Measurements from ENCODE around the gene ARHGAP44. TPM values are rescaled to one million over a fixed set of nuclear protein-coding genes. Genes with fewer than 3 reads are reported as not detected.

ARHGAP44 gene, protein sequence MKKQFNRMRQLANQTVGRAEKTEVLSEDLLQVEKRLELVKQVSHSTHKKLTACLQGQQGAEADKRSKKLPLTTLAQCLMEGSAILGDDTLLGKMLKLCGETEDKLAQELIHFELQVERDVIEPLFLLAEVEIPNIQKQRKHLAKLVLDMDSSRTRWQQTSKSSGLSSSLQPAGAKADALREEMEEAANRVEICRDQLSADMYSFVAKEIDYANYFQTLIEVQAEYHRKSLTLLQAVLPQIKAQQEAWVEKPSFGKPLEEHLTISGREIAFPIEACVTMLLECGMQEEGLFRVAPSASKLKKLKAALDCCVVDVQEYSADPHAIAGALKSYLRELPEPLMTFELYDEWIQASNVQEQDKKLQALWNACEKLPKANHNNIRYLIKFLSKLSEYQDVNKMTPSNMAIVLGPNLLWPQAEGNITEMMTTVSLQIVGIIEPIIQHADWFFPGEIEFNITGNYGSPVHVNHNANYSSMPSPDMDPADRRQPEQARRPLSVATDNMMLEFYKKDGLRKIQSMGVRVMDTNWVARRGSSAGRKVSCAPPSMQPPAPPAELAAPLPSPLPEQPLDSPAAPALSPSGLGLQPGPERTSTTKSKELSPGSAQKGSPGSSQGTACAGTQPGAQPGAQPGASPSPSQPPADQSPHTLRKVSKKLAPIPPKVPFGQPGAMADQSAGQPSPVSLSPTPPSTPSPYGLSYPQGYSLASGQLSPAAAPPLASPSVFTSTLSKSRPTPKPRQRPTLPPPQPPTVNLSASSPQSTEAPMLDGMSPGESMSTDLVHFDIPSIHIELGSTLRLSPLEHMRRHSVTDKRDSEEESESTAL
- 8.3 TPM for total RNA-seq
- long read RNA-seq, full-length matches to known transcripts: 1 of 10 reads
- long read RNA-seq, partial matches to known transcripts: 5 of 10 reads
- long read RNA-seq, other reads (novel, unspliced or antisense): 4 of 10 reads

DNA sequence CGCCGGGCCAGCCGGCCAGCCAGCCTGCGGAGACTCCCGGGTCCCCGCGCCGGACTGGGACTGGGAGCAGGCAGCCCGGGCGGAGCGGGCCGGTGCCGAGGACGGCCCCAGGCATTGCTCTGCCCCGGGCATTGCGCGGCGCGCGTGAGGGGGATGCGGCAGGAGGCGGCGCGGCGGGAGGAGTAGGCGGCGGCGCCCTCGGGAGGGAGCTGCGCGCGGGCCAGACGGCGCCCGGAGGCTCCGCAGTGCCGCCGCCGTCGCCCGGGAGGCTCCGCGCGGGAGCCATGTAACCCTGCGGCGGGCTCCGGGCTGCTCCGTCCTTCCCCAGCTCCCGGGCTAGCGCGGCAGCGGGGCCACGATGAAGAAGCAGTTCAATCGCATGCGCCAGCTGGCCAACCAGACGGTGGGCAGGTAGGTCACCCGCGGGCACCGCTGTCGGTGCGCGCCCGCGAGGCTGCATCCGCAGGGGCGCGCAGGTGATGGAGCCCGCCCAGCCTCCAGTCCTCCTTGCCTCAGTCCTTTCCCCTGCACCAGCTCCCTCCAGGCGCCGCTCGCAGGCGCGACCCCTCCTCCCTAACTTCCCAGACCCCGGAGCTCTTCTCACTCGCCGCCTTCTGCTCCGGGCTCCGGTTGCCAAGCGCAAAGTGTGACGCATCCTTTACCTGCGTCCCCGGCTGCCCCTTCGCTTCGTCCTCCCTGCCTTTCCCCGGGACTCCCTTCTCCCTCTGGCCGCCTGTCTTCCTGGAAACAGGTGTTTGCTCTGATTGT is at the start of gene ARHGAP44:
ARHGAP44 (plus strand) TSS at position 18 of the 768 bp plus-strand sequence; CDS start at position 359, 341 bp downstream.
- intact Hi-C loops (cut with DNase I): no loop called here
- DNase-seq (ENCODE audit: low spot score): no peak

DNA sequence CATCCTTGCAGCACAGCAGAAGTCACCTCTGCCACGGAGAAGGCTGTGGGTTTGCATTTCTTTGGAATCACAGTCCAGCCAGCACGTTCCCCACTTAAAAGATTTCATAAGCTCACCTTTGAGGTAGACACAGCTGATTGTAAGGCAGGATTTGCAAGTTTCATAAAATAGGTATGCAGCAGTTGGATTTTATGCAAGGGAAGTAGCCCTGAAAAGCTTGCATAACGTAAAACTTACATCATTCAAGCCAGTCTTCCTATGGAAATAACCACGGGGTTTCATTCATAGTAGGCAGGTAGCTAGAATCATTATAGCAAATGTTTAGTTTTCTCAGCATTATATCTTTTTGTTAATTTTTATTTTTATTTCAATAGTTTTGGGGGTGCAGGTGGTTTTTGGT is 49.8 kb upstream of the ARHGAP44 start:
- intact Hi-C loops (cut with DNase I): loop anchor here (10.0 kb wide), 1 partner anchor 375 kb away; no protein-coding TSS in a partner anchor
- DNase-seq (ENCODE audit: low spot score): no peak

DNA sequence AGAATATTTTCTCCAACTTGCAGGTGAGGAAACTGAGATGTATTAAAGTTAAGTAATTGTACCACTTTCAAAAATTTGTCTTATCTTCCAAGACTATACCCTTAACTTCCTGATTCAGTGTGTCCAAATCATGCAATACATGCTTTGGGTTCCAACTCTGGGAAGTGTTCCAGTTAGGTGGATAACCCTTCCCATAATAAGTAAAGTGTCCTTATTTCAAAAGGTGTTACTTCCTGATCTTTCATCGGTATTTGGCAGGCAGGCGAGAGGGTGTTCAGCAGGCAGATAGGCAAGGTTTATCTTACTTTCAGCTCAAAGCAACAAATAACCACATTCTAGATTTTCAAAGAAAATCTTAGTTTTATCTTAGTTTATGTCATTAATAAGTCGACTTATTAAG is 46.3 kb upstream of the ARHGAP44 start:
- intact Hi-C loops (cut with DNase I): loop anchor here (2.0 to 5.0 kb wide), 3 partner anchors 72 to 486 kb away; no protein-coding TSS in a partner anchor
- DNase-seq (ENCODE audit: low spot score): no peak

DNA sequence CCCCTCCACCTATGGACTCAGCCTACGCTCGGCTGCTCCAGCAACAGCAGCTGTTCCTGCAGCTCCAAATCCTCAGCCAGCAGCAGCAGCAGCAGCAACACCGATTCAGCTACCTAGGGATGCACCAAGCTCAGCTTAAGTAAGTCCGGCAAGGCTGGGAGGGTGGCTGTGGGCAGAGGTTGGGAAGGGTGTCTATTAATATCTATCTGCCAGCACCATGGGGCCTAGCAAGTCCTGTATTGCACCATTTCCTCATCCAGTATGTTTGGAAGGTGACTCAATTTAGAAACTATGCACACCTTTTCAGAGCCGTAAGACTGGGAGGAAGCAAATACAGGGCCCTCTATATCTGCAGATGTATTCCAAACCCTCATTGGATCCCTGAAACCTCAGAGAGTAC is 45.0 kb upstream of the ARHGAP44 start:
- peak; percentile 84 for DNase-seq (ENCODE audit: low spot score)
- intact Hi-C loops (cut with DNase I): loop anchor here (5.0 kb wide), 2 partner anchors 197 to 487 kb away; no protein-coding TSS in a partner anchor

DNA sequence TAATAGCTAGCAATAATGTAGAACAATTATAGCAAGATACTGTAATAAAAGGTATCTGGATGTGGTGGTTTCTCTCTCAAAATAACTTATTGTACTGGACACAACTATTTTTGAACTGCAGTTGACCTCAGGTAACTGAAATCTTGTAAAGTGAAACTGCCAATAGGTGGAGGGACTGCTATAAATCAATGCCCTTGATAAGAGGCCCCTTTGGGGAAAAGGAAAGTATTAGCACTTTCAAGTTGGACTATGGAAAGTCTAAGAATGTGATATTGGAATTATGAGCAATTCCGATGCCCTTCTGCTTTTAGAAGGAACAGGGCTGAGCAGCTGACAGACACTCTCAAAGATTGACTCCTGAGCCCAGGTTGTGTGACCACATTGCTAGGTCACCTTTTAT is 44.5 kb upstream of the ARHGAP44 start:
- intact Hi-C loops (cut with DNase I): loop anchor here (5.0 kb wide), 2 partner anchors 197 to 487 kb away; no protein-coding TSS in a partner anchor
- DNase-seq (ENCODE audit: low spot score): no peak

DNA sequence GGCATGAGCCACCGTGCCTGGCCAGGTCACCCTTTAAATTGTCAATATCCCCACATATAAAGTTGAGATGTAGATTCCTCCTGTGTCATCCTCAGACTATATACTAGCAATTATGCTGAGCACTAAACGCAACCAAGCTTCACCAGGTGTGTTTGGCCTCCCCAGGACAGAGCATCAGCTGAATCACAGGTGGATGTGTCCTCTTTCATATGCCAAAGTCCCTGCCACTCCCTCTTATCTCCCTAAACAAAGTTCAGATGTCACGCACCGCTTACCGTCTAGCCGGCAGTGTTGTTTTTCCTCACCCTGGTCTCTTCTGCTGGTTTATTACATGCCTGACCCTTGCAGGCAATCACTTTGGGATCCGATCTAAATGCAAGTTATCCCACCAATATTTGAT is 43.8 kb upstream of the ARHGAP44 start:
- intact Hi-C loops (cut with DNase I): no loop called here
- no peak for DNase-seq (ENCODE audit: low spot score)

DNA sequence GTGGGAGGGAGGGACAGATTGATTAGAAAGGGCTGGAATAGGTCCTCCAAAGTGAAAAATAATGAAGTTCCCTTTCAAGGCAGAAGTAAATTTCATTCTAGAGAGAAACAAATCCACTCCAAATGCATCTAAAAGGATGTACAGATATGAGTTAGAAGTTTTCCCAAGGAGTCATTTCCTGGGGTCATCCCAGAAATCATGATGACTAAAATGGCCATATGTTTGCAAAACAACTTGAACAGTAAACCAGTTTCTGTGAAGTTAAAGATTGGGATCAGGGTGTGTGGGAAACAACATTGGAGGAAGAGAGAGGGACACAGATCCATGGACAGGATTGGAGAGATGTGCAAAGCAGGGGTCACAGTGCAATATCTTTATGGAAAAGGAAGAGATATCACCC is 32.5 kb upstream of the ARHGAP44 start:
- DNase-seq (ENCODE audit: low spot score): no peak
- intact Hi-C loops (cut with DNase I): no loop called here

DNA sequence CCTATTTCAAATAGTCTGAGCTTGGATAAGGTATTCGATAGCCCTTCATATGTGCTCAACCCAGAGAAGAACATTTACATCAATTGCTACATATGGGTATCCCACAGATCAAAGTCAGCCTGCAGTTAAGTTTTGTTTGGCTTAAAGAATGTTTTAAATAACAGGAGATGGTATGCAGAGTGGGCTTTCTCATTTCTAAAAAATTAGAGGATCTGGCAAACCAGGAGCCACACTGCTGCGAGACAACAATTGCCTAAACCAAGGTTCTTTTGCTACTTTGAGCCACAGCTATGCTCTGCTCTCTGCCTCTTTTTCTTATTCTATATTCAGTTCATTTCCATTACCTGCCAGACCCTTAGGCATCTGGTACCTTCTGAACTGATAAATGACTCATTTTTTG is 30.2 kb upstream of the ARHGAP44 start:
- intact Hi-C loops (cut with DNase I): no loop called here
- DNase-seq (ENCODE audit: low spot score): no peak

DNA sequence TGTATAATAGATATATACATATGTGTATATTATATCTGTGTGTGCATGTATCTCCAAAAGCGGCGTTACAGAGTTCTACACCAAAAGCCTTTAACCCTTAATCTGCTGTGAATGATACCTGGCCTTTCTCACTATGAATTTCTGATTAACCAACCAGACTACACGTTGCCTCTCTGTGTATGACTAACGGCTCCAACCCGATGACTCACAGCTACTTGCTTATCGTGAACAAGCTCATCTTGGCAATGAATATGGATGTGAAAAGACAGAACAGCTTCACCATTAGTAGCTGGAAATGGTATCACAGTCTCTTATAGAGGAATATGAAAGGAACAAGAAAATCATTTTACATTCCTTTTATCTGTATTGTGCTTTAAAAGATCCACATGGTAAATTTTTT is 23.8 kb upstream of the ARHGAP44 start:
- DNase-seq (ENCODE audit: low spot score): no peak
- intact Hi-C loops (cut with DNase I): loop anchor here (10.0 kb wide), 1 partner anchor 219 kb away; no protein-coding TSS in a partner anchor

DNA sequence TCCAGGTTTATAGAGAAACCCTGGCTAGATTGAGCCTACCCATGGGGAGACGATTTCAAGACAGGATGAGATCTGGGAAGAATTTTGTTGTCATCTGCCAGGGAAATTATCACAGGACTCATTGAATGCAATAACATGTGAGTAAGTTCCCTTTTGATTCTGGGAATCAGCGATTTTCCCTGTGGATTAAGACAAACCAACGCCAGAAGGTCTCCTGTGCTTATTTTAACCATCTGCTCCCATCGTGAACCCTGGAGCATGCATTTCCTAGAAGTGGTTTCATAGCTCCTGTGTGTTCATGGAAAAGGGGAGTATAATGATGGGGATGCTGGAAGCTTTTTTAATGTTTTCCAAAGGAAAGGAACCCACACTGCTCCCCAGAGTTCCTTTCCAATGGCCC is 21.0 kb upstream of the ARHGAP44 start:
- intact Hi-C loops (cut with DNase I): loop anchor here (10.0 kb wide), 1 partner anchor 217 kb away; no protein-coding TSS in a partner anchor
- DNase-seq (ENCODE audit: low spot score): no peak

DNA sequence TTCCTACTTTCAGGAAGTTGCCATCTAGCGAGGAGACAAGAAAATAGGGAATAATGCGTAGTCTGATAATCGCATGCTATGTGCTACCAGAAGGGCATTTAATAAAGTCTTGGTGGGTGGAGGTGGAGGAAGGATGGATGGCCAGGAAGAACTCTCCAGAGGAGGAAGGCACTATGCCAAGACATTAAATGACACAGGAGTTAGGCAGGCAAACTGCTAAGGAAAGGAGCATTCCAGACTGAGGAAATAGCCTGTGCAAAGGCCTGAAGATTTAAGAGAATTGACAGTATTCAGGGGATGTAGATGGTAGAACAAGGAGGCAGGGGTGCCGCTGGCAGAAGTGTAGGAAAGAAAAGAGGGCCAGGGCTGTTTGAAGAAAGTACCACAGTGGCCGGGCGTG is 19.3 kb upstream of the ARHGAP44 start:
- no peak for DNase-seq (ENCODE audit: low spot score)
- intact Hi-C loops (cut with DNase I): loop anchor here (10.0 kb wide), 1 partner anchor 215 kb away; no protein-coding TSS in a partner anchor

DNA sequence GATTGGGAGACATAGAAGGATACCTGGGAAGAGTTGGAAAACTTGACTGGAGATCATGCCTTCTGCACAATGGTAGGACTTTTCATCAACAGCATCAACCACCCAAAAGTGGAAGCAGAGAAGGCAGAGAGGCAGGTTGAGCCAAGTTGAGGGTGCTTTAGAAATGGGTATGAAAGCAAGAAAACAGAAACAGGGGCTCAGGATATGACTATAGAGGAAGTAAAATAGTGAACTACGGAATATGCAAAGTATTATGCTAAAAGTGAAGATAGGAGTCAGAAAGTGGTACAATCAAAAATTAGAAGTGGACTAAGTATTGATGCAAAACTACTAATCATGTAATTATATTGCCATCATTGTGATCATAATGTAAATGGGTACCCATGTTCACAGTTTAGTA is 16.1 kb upstream of the ARHGAP44 start:
- intact Hi-C loops (cut with DNase I): no loop called here

DNA sequence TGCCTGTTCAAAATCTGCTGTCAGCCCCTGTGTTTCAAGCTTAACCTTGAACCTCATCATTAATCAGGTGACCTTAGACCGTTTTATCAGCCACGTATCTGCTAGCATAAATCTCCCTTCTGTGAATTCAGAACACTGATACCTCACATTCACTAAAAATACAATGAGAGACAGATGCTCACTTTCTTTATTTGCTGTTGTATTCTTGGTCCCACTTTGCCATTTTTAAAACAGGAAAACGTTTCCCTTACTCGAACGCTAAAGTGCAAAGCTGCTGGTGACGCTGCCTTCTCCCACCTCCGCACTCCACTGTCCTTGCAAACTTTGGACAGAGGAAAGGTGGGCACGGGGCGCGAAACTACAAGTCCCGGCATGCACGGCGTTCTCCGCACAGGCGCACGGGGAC is 220 bp upstream of the ARHGAP44 start:
- intact Hi-C loops (cut with DNase I): no loop called here
- no peak for DNase-seq (ENCODE audit: low spot score)

More for the DNA sequence above, 16.1 kb upstream of the ARHGAP44 start:
- no peak for DNase-seq (ENCODE audit: low spot score)

DNA sequence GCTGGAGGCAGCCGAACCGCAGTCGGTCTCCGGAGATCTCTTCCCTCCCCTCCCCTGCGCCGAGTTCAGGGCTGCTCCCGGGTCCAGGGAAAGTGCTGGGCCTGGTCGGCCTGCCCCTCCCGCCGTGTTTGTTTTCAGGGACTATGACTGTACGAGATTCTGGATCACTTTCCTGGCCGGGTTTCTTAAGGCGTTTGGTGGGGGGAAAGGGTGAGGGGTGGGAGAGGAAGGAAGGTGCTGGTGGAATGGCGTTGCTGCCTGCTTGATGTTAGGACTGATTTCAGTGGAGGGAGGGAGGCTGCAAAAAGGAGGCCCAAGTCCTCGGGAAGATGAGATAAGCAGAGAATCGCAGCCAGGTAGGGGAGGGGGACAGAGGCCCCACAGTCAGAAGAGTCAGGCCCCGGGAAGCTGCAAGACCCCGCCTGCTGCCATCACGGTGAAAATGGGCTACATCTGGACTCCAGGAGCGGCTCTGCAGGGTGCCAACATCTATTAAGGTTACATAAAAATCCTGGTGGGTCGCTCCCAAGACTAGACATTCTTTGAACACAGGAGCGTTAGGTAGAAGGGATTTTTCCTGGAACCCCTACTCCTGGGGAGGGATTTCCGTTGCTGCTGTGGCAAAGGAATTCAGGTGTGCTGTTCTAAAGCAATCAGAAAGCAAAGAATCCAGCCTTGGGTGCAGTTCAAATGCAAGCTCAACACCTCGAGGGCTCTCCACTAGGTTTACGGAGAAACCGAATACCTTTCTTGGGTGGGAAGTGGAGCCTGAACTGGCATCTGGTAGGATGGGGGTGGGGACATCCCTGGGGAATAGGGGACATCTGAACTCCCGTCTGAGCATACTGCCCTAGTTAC is 1.2 kb downstream of the ARHGAP44 start:
- DNase-seq (ENCODE audit: low spot score): no peak
- intact Hi-C loops (cut with DNase I): no loop called here

DNA sequence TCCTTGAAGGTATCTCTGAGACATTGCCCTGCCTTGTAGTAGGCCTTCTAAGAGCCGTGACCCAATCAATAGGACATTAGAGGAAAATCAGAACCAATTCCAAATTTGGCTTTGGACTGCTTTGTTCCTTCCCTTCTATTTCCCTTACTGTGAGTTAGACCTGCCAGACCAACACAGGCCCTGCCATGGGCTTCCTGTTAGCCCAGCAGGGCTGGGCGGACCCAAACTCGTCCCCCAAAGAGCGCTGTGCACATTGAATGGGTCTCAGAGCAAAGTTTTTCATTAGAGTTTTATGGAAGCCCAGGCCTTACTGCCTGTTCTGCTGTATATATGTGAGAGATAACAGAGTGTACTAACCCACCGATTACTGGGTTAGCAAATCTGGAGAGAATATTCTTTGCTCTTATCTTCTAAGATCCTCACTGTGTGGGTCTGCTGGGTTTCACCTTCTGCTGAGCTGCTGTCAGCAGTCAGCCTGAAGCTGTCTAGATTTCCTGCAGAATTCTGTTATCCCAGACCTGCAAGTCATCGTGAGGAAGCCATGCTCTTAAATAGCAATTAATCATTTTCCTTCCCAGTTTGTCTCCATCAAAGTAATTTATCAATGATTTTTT is 5.7 kb downstream of the ARHGAP44 start:
- no peak for DNase-seq (ENCODE audit: low spot score)
- intact Hi-C loops (cut with DNase I): no loop called here

DNA sequence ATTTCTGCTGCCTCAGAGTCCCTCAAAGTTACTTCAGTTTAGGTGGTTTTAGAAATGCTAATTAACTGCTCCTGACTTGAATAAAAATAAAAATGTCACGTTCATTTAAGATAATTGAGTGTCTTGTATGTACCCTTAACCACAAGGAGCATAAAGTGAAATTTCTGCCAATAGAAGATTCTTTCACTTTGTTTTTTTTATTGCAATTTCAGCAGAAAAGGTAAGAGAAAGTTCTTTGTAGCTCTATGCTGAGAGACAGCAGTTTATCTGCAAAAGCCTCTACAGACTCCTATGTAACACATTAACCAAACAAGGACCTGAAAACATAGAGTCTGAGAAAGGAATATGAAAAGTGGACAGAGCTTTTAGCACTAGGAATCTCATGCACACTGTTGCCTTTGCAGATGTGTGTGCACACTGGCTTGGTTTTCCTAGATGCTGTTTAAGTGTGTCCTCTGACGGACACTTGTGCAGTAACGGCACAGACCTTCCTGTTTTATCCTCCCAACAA is 11.6 kb downstream of the ARHGAP44 start:
- no peak for DNase-seq (ENCODE audit: low spot score)
- intact Hi-C loops (cut with DNase I): no loop called here

DNA sequence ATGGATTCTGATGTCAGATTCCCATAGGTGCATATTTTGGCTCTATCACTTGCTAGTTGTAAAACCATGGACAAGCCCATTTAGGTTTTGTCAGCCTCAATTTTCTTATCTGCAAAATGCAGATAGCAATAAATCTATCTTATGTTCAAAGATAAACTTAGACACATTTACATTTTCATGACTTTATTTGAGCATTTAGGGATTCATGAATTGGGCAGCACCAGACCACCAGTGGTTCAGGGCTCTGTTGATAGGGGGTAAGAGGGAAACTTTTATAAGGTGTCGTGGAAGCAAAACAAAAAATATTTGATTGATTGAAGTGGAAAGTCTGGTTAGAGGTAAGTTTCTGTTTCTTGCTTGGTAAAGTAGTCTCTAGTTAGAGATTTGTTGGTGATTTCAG is 17.3 kb downstream of the ARHGAP44 start:
- no peak for DNase-seq (ENCODE audit: low spot score)
- intact Hi-C loops (cut with DNase I): no loop called here

DNA sequence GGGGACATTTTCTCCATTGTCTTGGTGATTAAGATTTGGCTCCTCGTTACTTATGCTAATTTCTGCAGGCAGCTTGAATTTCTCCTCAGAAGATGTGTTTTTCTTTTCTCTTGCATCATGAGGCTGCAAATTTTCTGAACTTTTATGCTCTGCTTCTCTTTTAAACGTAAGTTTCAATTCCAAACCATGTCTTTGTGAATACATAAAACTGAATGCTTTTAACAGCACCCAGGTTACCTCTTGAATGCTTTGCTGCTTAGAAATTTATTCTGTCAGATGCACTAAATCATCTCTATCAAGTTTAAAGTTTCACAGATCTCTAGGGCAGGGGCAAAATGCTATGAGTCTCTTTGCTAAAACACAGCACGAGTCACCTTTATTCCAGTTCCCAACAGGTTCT is 19.4 kb downstream of the ARHGAP44 start:
- no peak for DNase-seq (ENCODE audit: low spot score)
- intact Hi-C loops (cut with DNase I): no loop called here
